ENCODE measurements around the gene ZBTB46.
"Not testable (repeated sequence)": the region's sequence is repeated elsewhere in the genome, so short reads cannot be mapped to it uniquely, and the experiment has no call there.

The ZBTB46 gene

GRCh38 chr20:63787302-63787701, 43.8 kb downstream of the ZBTB46 start:
- DNase-seq: no peak

- no peak for DNase-seq
Measured at GRCh38 chr20:63785691-63786131, 45.4 kb downstream of the ZBTB46 start.

DNA sequence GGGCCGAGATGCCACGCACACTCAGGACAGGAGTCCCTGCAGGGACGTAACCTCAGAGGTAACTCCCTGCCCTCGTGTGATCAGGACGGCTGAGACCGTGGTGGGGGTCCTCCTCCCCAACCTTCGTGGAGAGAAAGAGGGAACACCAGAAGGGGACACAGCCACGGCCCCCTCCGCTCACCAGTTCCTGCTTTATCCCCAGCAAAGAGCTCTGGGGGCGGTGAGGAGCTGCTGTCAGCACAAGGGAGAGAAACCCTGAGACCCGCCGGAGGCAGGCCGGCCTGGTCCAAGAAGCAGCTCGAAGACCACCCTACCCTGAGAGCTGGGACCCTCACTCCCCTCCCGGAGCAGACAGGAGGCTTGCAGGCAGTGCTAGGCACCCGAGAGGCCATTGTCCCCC, 47.1 kb downstream of the ZBTB46 start:
- DNase-seq: no peak

DNA sequence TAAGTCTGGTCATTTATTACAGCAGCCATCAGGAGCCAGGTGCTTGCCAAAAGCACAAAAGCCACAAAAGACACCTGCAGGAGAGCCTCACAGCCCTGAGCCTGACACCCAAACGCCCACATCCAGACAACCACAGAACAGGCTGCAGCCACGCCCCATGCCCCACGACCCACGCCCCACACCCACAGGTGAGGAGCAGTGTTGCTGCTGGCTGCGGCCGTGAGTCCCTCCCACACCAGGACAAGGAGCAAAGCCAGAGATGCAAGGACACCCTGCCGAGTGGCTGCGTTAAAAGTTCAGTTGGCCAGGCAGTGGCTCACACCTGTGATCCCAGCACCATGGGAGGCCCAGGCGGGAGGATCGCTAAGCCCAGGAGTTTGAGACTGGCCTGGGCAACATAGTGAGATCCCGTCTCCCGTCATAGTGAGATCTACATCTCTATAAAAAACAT, 48.5 kb downstream of the ZBTB46 start:
- no peak for DNase-seq

DNA sequence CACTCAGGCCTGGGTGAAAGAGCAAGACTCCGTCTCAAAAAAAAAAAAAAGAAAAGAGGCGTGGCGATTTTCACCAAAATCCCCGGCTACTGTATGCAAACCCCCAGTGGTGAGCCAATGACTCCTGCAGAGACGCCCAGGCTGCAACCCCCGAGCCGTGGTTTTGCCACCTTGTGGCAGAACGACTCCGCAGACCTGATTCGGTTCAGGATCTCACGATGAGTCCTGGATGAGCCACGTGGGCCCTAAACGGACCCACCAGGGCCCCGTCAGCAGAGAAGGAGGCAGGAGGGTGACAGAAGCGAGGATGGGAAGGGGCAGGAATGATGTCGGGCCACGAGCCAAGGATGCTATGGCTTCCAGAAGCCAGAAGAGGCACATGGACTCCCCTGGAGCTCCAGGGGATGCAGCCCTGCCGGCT, 49.0 kb downstream of the ZBTB46 start:
- DNase-seq: no peak

DNA sequence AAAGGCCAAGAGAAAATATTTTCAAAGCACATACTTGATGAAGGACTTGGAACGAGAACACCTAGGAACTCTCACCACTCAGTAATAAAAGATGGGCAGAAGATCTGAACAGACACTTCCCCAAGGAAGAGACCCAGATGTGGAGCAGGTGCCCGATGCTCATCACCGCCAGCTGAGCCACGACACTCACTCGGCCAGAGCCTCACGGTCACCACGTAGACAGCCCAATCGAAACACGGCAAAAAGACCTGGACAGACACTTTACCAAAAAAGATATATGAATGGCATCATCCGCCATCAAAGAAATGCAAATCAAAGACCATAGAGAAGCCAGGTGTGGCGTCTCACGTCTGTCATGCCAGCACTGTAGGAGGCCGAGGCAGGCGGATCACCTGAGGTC, 49.9 kb downstream of the ZBTB46 start:
- no peak for DNase-seq

DNA sequence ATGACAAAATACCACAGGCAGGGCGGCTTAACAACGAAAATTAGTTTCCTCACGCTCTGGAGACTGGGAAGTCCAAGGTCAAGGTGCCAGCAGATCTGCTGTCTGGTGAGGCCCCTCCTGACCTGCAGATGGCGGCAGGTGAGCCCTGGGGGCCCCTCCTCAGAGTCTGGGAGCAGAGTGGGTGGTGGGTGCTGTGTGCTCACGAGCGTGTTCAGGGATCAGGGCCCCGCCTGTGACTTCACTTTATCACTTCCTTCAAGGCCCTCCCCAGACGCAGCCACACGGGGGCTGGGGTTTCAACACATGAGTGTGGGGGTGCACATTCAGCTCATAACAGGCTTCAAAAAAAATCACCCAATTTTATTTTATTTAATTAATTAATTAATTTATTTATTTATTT, 52.2 kb downstream of the ZBTB46 start:
- DNase-seq: no peak

GRCh38 chr20:63778034-63778752, 52.9 kb downstream of the ZBTB46 start:
- DNase-seq: no peak

- no peak for DNase-seq
Measured at GRCh38 chr20:63777614-63778013, 53.5 kb downstream of the ZBTB46 start.

DNA sequence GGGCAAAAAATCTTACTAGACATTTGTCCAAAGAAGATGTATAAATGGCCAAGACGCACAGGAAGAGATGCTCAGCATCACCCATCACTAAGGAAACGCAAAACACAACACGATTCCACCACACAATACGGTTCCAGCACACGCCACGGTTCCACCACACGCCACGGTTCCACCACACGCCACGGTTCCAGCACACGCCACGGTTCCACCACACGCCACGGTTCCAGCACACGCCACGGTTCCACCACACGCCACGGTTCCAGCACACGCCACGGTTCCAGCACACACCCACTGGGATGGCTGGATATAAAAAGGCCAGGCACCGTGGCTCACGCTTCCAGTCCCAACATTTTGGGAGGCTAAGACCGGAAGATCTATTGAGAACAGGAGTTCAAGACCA, 54.2 kb downstream of the ZBTB46 start:
- not testable (repeated sequence) for DNase-seq

DNA sequence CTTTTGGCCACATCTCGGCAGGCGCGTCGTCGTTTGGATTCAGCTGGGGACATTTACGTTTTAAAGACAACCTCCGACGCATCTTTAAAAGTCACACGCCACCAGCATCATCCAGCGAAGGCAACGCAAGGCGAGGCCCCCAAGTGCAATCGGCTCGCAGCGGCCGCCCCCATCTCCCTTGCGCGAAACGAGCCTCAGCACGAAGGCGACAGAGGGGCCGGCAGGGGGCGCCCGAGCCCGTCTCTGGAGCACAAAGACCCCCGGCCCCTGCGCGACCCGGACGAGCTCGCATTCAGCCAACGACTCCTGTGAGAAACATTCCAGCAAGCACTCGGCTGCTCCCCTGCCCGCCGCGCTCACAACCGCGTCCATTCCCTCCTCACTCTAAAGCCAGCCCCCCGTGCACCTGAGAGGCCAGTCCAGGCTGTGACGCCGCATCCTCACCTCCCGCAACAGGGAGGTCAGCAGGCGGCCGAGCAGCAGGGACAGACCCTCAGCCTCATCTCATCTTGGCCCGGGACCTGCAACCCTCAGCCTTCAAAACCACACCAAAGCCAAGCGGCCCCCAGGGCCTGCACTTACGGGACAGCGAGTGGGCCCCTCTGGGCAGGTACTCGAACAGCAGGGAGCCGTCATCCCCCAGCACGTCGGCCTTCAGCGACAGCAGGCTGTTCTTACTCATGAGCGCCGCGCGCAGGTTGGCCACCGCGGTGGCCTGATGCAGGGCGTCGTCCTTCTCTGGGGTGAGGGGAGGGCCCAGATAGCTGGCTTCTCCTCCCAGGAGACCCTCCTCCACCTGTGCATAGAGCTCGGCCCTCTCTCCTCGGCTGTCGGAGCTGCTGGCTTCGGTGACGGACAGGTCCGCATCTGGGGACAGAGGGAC, 55.7 kb downstream of the ZBTB46 start:
- no peak for DNase-seq

DNA sequence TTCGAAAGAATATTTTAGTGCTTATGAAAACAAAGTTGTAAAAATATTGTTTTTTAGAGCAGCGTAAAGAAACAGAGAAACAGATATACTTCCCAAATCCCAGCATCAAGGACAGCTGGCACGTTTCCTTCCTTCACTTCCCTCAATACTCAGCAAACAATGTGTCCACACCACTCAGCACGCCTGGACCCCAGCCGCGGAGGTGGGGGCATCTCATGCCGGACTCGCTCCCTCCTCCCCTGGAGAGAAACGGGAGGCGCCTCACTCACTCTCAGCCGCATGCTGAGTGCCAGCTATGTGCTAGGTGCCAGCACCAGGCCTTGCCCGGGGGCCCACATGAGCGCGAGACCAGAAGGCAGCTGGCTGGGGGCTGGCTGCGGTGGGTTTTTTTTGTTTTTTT, 56.8 kb downstream of the ZBTB46 start:
- no peak for DNase-seq

DNA sequence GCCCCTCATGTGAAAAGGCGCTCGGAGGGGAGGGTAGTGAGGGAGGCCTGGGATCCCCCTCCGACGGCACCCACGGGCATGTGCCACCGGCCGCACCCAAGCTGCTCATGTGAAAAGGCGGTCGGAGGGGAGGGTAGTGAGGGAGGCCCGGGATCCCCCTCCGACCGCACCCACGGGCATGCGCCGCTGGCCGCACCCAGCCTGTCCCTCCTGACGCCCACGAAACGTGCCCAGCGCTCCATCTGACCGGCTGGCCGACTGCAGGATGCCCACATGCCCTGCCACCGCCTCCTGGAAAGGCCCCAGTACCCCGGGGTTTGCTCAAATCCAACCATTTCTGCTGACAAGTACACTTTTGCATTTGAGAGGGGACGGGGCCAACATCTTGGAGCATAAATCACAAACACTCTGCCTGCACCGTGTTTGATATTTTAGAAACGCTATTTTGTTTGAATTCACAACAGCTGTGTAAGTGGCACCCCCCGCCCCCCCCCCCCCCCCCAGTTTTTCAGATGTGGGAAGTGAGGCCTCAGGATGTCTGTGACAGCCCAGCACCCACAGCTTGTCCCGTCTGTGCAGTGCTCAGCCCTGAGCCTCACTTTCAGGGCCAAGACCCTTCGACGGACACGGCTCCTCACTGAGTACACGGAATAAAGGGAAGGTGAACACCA, 57.4 kb downstream of the ZBTB46 start:
- DNase-seq: no peak

GRCh38 chr20:63772781-63773518, 58.1 kb downstream of the ZBTB46 start:
- no peak for DNase-seq

DNA sequence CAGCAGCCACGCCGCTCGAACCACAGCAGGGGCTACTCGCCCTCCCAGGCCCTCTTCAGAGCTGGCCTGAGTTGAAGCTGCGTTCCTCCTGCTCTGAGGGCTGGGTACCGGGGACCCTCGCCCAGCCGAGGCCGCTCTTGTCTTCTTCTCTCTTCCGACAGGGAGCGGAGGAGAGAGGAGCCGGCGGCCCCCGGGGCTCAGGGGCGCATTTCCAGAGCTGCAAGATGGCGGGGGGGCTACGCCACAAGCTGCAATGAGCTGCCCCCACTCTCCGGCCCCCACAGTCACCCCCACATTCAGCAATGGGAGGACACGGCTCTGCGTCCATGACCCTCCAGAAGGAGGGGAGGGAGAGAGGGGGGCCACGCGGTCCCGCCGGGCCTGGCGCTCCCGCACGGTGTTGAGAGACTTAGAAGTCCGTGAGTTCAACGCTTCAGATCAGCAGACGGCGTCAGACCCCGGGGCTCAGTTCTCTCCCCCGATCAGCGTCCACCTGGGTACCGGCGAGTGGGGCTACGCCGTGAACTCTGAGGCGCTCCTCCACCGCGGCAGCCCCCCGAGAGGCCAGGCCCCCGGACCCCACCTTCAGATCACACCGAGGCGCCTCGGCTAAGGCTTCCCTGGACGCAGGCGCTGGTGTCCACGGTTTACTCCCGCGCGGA, 59.9 kb downstream of the ZBTB46 start:
- DNase-seq: no peak

DNA sequence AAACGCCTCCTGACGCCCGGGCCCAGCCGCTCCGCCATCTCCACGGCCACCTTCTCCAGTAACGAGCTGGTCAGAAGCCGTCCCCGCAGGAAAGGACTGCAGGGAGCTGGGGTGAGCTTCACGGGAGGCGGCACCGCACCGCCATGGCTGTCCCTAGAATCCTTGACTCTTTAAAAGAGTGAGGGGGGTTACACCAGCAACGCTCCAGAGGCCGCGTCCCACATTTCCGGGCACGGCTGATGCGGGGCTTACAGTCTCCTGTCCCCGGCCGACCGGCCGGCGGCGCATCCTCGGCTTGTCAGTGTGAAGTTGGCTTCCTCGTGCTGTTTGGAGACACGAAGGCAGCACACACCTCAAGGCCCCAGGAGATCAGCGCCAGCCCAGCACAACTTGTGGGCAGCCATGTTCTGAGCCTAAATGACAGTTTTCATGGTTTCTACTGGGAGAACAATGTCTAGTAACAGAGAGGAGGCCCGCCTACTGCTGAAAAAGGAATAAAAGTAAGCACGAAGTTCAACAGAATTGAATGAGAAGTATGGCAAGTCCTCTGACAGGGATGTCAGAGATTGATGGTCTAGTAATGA, 61.1 kb downstream of the ZBTB46 start:
- DNase-seq: no peak

DNA sequence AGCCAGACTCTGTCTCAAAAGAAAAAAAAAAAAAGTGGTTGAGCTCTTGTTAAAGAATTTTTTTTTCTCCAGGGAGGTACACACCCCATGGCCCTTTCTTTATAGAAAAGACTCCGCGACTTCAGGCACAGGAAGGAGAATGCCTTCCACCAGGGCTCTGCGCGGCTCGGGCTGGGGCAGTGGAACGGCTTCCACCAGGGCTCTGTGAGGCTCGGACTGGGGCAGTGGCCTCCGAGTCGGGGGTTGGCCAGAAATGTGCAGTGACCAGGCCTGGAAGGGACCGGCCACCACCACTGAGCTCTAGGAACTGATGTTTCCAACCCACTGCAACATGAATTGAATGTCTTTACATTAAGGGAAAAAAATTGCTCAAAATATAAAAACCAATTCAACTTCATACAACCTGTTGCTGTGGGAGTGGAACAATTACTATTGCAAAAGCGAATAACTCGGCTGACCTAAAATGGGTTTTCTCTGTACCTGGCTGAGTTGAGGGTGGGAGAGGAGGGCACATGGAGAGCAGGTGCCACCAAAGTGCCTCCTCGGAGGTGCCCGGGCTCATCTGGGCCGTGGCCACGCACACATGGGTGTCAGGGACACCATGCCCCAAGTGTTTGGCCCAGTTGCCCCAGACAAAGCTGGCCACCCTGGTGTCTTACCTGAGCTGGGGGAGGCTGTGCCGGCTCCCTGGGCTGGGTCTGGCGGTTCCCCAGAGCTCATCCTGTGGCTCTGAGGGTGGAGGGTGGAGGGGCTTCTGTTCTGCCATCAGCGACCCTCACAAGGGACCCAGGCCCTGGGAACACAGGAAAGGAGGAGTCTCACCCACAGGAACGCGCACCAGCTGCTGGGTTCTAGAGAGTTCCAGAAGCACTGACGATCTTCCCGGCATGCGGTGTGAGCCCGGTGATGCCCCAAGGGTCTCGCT, 62.2 kb downstream of the ZBTB46 start:
- no peak for DNase-seq

DNA sequence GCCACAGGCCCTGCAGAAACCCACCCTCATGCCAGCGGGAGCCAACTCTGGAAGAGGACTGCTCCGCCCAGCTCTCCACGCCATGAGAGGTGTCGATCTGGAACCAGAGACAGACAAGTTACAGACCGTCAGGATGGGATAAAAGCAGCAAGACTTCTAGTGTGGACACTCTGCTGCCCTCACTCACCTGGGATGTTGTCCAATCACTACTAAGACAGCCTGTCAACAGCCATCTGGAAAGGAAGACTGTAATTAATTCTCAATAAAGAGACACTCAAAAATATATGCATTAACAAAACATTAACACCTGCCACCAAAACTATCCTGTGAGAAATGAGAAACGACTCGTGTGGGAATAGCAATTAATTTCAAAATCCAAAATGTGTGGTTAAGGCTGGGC, 63.2 kb downstream of the ZBTB46 start:
- no peak for DNase-seq

GRCh38 chr20:63767456-63767855, 63.6 kb downstream of the ZBTB46 start:
- no peak for DNase-seq

DNA sequence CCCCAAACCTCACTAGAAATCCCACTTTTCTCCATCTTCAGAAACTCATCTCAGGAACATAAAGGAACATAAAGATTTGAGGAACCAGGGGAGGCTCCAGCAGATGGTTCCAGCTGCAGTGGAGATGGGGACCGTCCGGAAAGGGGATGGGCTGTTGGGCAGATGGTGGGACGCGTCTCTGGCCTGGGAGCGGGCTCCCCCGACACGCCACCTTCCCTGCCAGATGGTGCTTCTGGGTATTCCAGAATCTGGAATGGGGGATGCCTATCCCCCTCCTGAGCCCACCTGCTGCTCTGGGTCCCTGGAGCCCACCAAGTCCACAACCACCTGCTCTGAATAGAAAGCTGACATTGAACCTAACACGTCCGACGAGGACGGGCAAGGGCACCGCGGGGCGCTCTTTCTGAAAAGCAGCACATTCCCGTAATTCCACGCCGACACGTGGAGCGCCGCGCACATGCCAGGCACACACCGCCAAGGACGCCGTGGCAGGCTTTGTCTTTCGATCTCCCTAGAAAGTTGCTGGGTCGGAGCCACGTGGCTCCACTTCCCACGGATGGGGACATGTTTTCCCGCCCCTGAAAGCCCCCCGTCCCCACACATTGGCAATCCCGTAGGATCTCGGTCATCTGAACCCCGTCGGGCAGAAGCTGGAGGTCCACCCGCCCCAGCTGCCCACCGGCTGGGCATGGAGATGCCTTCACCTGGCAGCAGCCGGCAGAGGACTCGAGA, 64.2 kb downstream of the ZBTB46 start:
- no peak for DNase-seq
